HEK293T (cell line): ENCODE results near the gene CGNL1.

Experiments
- CTCF ChIA-PET: fragments of 350-600 bp; formaldehyde crosslinking; extraction: SDS; loops from one replicate; lab custom pipeline; 2021; ENCODE audit warnings: antibody characterized with exemption, inconsistent platforms; lab: Yijun Ruan, JAX
- POLR2A ChIA-PET: fragments of 350-600 bp; formaldehyde crosslinking; extraction: SDS; loops from one replicate; lab custom pipeline; 2020; ENCODE audit warnings: antibody characterized with exemption, inconsistent platforms; lab: Yijun Ruan, JAX
- DNase-seq: peaks from one replicate; pipeline ENCODE4 v3.0.0; 2012; ENCODE audit warnings: mixed read lengths; ENCODE audit errors: extremely low spot score
- ARNT ChIP-seq: fragments of 450-650 bp; IDR thresholded peaks from 2 replicates; pipeline ENCODE4 v1.6.1; 2017; ENCODE audit warnings: mild to moderate bottlenecking
- BHLHE40 ChIP-seq: fragments of 450-650 bp; IDR thresholded peaks from 2 replicates; pipeline ENCODE4 v1.6.1; 2016; ENCODE audit warnings: mild to moderate bottlenecking, moderate library complexity, borderline replicate concordance
- CTBP1 ChIP-seq: fragments of 450-650 bp; IDR thresholded peaks from 2 replicates; pipeline ENCODE4 v1.6.1; 2016; ENCODE audit warnings: borderline replicate concordance
- ELF4 ChIP-seq: fragments of 450-650 bp; IDR thresholded peaks from 2 replicates; pipeline ENCODE4 v1.6.1; 2017; ENCODE audit warnings: antibody characterized with exemption
- FOXA1 ChIP-seq: fragments of 450-650 bp; IDR thresholded peaks from 2 replicates; pipeline ENCODE4 v1.6.1; 2016; ENCODE audit warnings: mild to moderate bottlenecking
- FOXK2 ChIP-seq: fragments of 450-650 bp; IDR thresholded peaks from 2 replicates; pipeline ENCODE4 v1.6.1; 2016; ENCODE audit warnings: mild to moderate bottlenecking
- FOXM1 ChIP-seq: fragments of 450-650 bp; IDR thresholded peaks from 2 replicates; pipeline ENCODE4 v1.6.1; 2017; ENCODE audit warnings: mild to moderate bottlenecking, borderline replicate concordance
- HDGF ChIP-seq: fragments of 450-650 bp; IDR thresholded peaks from 2 replicates; pipeline ENCODE4 v1.6.1; 2017; ENCODE audit warnings: antibody characterized with exemption, borderline replicate concordance
- L3MBTL2 ChIP-seq: fragments of 450-650 bp; conservative IDR thresholded peaks from 2 replicates; pipeline ENCODE4 v1.6.1; 2016; ENCODE audit warnings: mild to moderate bottlenecking
- LEF1 ChIP-seq: fragments of 450-650 bp; IDR thresholded peaks from 2 replicates; pipeline ENCODE4 v1.6.1; 2017; ENCODE audit warnings: mild to moderate bottlenecking, borderline replicate concordance
- NFRKB ChIP-seq: fragments of 450-650 bp; IDR thresholded peaks from 2 replicates; pipeline ENCODE4 v1.6.1; 2016; ENCODE audit warnings: mild to moderate bottlenecking, moderate library complexity
- SP1 ChIP-seq: fragments of 450-650 bp; IDR thresholded peaks from 2 replicates; pipeline ENCODE4 v1.6.1; 2017
- SUZ12 ChIP-seq: fragments of 450-650 bp; IDR thresholded peaks from 2 replicates; pipeline ENCODE4 v1.6.1; 2016; ENCODE audit warnings: mild to moderate bottlenecking
- TARDBP ChIP-seq: fragments of 450-650 bp; IDR thresholded peaks from 2 replicates; pipeline ENCODE4 v1.6.1; 2016
- ZNF384 ChIP-seq: fragments of 450-650 bp; IDR thresholded peaks from 2 replicates; pipeline ENCODE4 v1.6.1; 2016
- TF ChIP-seq, protein P1 (sequence below): fragments of 450-650 bp; IDR thresholded peaks from 2 replicates; pipeline ENCODE4 v1.6.1; 2016

CGNL1 gene, protein sequence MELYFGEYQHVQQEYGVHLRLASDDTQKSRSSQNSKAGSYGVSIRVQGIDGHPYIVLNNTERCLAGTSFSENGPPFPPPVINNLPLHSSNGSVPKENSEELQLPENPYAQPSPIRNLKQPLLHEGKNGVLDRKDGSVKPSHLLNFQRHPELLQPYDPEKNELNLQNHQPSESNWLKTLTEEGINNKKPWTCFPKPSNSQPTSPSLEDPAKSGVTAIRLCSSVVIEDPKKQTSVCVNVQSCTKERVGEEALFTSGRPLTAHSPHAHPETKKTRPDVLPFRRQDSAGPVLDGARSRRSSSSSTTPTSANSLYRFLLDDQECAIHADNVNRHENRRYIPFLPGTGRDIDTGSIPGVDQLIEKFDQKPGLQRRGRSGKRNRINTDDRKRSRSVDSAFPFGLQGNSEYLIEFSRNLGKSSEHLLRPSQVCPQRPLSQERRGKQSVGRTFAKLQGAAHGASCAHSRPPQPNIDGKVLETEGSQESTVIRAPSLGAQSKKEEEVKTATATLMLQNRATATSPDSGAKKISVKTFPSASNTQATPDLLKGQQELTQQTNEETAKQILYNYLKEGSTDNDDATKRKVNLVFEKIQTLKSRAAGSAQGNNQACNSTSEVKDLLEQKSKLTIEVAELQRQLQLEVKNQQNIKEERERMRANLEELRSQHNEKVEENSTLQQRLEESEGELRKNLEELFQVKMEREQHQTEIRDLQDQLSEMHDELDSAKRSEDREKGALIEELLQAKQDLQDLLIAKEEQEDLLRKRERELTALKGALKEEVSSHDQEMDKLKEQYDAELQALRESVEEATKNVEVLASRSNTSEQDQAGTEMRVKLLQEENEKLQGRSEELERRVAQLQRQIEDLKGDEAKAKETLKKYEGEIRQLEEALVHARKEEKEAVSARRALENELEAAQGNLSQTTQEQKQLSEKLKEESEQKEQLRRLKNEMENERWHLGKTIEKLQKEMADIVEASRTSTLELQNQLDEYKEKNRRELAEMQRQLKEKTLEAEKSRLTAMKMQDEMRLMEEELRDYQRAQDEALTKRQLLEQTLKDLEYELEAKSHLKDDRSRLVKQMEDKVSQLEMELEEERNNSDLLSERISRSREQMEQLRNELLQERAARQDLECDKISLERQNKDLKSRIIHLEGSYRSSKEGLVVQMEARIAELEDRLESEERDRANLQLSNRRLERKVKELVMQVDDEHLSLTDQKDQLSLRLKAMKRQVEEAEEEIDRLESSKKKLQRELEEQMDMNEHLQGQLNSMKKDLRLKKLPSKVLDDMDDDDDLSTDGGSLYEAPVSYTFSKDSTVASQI

DNA sequence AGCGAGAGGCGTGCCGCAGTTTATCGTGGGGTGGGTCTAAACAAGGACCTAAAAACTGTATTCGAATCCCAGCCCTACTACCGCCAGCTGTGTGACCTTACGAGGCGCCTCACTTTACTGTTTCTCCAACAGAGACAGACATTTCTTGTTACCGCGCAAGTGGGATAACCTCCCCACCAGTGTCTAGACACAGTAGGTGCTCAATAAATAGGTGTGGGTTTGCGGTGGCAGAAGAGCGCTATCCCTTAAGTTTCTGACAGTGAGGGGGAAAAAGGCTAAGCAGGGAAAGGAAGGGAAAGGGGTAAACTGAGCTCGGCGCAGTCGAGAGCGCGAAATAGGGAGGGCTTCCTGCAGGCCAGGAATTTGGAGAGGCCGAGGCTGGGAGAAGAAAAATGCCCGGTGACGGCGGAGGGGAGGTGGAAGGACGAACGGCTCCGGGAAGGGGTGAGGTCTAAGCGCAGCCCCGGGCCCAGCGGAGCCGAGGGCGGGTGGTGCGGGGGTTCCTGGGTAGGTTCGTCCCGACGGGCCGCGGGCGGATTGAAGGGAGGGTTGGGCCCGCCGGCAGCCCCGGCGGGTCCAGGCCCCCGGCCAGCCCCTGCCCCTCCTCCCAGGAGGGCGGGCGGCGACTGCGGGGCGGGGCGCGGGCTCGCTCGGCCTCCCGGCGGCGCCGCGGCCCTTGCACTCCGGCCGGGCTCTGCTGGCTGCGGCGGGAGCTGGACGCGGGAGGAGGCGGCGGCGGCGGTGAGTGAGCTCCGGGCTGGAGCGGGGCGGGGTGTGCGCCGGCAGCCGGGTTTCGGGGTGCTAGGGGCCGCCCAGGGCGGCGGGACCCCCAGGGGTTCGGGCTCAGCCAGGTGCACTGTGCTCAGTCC, at the start of gene CGNL1:
Gene CGNL1, plus strand, starts transcription at position 679 of the 869 bp plus-strand sequence. CDS start 61,495 bp downstream, outside the sequence.
- POLR2A ChIA-PET = no interaction called here
- DNase-seq = peak; percentile 53
- CTCF ChIA-PET = interaction anchor here (0.7 to 1.0 kb wide), 4 partner anchors 21 to 151 kb away, joined by 3 read pairs; no protein-coding TSS in a partner anchor
- no peak for TF ChIP-seq NFRKB
- TF ChIP-seq SP1 = no peak
- TF ChIP-seq CTBP1 = no peak
- TF ChIP-seq FOXK2 = no peak
- TF ChIP-seq BHLHE40 = no peak
- TF ChIP-seq FOXA1 = no peak
- TF ChIP-seq FOXM1 = no peak
- TF ChIP-seq ELF4 = no peak
- TF ChIP-seq HDGF = no peak

DNA sequence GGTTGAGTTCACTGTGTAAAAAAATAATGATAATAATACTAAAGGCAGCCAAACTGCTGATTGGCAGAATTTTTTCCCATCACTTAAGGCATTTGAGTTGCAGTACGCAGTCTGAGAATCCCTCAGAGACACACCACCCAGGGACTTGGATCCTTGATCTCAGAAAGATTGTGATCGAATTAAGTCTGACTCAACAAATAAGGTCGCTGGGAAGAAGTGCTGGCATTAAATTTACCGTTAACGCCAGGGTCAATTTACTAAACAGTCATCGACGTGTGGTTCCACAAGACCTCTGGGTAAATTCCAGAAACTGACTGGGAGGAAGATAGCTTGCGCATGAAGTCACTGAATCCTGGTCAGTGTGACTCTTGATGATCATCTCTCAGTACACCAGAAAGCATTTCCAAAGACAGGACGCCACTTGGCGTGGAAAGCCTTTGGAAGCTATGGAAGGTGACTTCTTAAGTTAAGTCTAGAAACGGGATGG, 48.3 kb upstream of the CGNL1 start:
- DNase-seq = no peak
- TF ChIP-seq, protein P1, sequence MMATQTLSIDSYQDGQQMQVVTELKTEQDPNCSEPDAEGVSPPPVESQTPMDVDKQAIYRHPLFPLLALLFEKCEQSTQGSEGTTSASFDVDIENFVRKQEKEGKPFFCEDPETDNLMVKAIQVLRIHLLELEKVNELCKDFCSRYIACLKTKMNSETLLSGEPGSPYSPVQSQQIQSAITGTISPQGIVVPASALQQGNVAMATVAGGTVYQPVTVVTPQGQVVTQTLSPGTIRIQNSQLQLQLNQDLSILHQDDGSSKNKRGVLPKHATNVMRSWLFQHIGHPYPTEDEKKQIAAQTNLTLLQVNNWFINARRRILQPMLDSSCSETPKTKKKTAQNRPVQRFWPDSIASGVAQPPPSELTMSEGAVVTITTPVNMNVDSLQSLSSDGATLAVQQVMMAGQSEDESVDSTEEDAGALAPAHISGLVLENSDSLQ = no peak
- TF ChIP-seq TARDBP = no peak
- ChIA-PET CTCF (interaction anchor here (0.6 to 2.1 kb wide), 3 partner anchors 10 to 199 kb away, joined by 3 to 4 read pairs (median 3); no protein-coding TSS in a partner anchor), POLR2A (no interaction called here)

DNA sequence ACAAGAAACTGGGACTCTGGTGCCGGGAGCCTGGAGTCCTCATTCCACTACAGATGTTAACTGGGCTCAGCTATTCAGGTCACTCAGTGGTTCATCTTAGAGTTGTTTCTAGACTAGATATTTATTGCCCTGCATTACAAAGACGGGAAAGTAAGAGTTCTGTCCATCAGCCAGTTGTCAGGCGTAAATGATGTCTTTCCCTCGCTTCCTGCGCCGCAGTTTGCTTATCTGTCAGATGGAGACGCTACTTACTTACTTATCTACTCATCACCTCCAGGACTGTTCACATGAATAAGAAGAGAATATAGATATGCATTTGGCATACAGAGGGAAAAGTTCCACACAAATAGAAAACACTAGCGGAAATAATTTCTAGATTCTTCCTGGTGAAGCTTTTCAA, 47.8 kb upstream of the CGNL1 start:
- CTCF ChIA-PET = interaction anchor here (0.9 to 2.1 kb wide), 2 partner anchors 10 to 199 kb away, joined by 3 to 4 read pairs; no protein-coding TSS in a partner anchor
- no peak for TF ChIP-seq SUZ12
- no peak for TF ChIP-seq BHLHE40
- no peak for TF ChIP-seq NFRKB
- TF ChIP-seq FOXK2 = no peak
- POLR2A ChIA-PET = no interaction called here
- no peak for DNase-seq

DNA sequence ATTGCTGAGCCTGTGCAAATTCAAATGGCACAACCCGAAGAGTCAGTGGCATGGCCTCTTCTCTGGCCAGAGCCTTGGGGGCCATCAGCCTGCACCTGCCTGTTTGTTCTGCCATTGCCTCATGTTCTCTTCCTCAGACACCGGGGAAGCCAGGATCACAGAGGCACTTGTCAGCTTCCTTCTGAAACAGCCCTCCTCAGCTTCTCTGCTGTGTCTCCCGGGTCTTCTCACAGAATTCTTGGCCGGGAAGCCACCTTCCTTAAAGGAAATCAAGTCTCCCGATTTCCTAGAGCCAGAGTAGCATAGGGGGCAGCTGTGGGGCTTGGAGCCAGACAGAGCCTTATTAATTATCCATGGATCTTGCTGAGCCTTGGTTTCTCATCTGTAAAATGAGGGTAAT, 47.4 kb upstream of the CGNL1 start:
- TF ChIP-seq FOXA1 (no peak), L3MBTL2 (no peak), ELF4 (no peak), ARNT (no peak), FOXM1 (no peak), BHLHE40 (no peak), HDGF (no peak), SUZ12 (no peak), TARDBP (no peak), CTBP1 (no peak), FOXK2 (no peak), SP1 (no peak), LEF1 (no peak), NFRKB (no peak), ZNF384 (no peak)
- TF ChIP-seq, protein P1 = no peak
- DNase-seq = no peak
- CTCF ChIA-PET = interaction anchor here (1.2 to 2.1 kb wide), 2 partner anchors 12 to 198 kb away, joined by 4 read pairs; no protein-coding TSS in a partner anchor
- POLR2A ChIA-PET = no interaction called here

DNA sequence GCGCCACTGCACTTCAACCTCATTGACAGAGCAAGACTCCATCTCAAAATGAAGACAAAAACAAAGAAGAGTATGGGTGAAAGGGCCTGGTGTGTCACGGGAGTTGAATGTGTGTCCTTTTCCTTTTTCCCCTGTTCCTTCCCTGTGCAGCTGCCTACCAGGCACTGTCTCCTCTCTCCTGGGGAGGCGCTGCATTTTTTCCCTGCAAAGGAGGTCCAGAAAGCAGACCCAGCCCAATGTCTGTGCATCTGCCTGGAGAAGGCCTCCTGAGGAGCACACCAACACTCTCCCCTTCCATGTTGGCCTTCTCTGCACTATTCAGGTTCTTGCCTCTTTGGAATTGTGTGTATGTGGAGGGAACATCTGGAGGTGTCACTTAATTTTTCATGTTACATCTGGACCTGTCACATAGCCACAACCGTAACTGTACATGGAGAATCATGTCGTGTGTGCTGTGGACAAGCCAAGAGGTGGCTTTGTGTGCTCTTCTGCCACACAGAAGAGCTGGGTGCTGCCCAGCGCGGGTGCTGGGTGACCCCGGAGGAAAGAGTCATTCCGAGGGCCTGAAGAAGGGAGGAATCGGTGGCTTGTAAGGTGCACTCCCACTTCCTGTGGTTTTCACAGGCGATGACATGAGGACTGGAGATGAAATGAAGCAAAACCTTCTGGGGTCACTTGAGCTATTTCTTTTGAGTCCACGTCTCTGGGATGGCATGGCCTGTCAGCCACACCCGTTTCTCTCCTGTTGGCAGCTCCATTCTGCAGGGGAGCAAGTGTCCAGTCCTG, 46.5 kb upstream of the CGNL1 start:
- no peak for TF ChIP-seq CTBP1
- TF ChIP-seq SUZ12 = no peak
- no peak for TF ChIP-seq ZNF384
- POLR2A ChIA-PET = no interaction called here
- no peak for DNase-seq
- CTCF ChIA-PET = interaction anchor here (1.2 to 2.1 kb wide), 2 partner anchors 11 to 198 kb away, joined by 4 read pairs; no protein-coding TSS in a partner anchor
